CD14-positive monocyte (primary cell): Measurements from ENCODE around the gene SLC39A6. TPM values are rescaled to one million over a fixed set of nuclear protein-coding genes. Genes with fewer than 3 reads are reported as not detected.
"Not testable (repeated sequence)": the region's sequence is repeated elsewhere in the genome, so short reads cannot be mapped to it uniquely, and the experiment has no call there.

Experiments used
- DNase-seq, 3 donors: peaks; one replicate each; pipeline ENCODE4 v3.0.0-alpha.2; 2011 to 2022
- H2AFZ ChIP-seq: 2 replicates; pipeline ENCODE4 v1.6.0; 2012; ENCODE audit warnings: mild to moderate bottlenecking, low read depth, low read length, inconsistent platforms; ENCODE audit not compliant: insufficient read depth, poor library complexity, severe bottlenecking
- H3K27ac ChIP-seq, 2 donors: 1 replicate in 1 of 2; 2 replicates in 1 of 2; pipeline ENCODE4 v1.5.1; 2012 to 2013; ENCODE audit warnings: low read length in 2 of 2, control low read depth in 1 of 2, inconsistent platforms in 1 of 2, low read depth in 1 of 2, mild to moderate bottlenecking in 1 of 2
- H3K27me3 ChIP-seq, 2 donors: one replicate each; pipeline versions ENCODE4 v1.6.0 to v1.6.1; 2011 to 2013; ENCODE audit warnings: low read length in 2 of 2; ENCODE audit not compliant: control insufficient read depth in 2 of 2, insufficient read depth in 2 of 2
- H3K36me3 ChIP-seq, 2 donors: replicated peaks in 1 of 2; 1 replicate in 1 of 2; 2 replicates in 1 of 2; pipeline versions ENCODE4 v1.5.1 to v1.6.1; 2012 to 2013; ENCODE audit warnings: low read length in 2 of 2, control low read depth in 1 of 2, inconsistent platforms in 1 of 2, mild to moderate bottlenecking in 1 of 2; ENCODE audit not compliant: insufficient read depth in 2 of 2, control insufficient read depth in 1 of 2
- H3K4me1 ChIP-seq, 2 donors: 1 replicate in 1 of 2; 2 replicates in 1 of 2; pipeline versions ENCODE4 v1.5.1 to v1.6.1; 2012 to 2013; ENCODE audit warnings: low read length in 2 of 2, control low read depth in 1 of 2, inconsistent platforms in 1 of 2, mild to moderate bottlenecking in 1 of 2, moderate library complexity in 1 of 2; ENCODE audit not compliant: insufficient read depth in 2 of 2, control insufficient read depth in 1 of 2
- H3K4me2 ChIP-seq: replicated peaks from 2 replicates; pipeline ENCODE3; 2012; ENCODE audit warnings: low read length, moderate library complexity, mild to moderate bottlenecking; ENCODE audit not compliant: poor library complexity, severe bottlenecking; ENCODE audit errors: extremely low read depth
- H3K4me3 ChIP-seq, 3 experiments: fragments of 200-600 bp in 1 of 3; sonication (generic) in 1 of 3; replicated peaks in 1 of 3; 1 replicate in 2 of 3; 2 replicates in 1 of 3; pipeline ENCODE4 v1.5.1; 2011 to 2013; ENCODE audit warnings: low read length in 3 of 3, mild to moderate bottlenecking in 3 of 3, control low read depth in 2 of 3, low read depth in 2 of 3, inconsistent platforms in 1 of 3, moderate library complexity in 1 of 3
- H3K79me2 ChIP-seq: 2 replicates; pipeline ENCODE4 v1.6.0; 2012; ENCODE audit warnings: mild to moderate bottlenecking, control low read depth, inconsistent platforms, low read length, moderate library complexity; ENCODE audit not compliant: insufficient read depth
- H3K9ac ChIP-seq: 2 replicates; pipeline ENCODE4 v1.6.0; 2017; ENCODE audit warnings: low read length, mild to moderate bottlenecking; ENCODE audit not compliant: insufficient read depth, poor library complexity, severe bottlenecking
- H3K9me3 ChIP-seq, 2 donors: replicated peaks in 1 of 2; 1 replicate in 1 of 2; 2 replicates in 1 of 2; pipeline versions ENCODE4 v1.5.1 to v1.6.1; 2012 to 2013; ENCODE audit warnings: low read length in 2 of 2, control low read depth in 1 of 2; ENCODE audit not compliant: control insufficient read depth in 1 of 2, insufficient read depth in 1 of 2
- H4K20me1 ChIP-seq: 2 replicates; pipeline ENCODE4 v1.6.0; 2012; ENCODE audit warnings: mild to moderate bottlenecking, low read length, control low read depth, moderate library complexity; ENCODE audit not compliant: insufficient read depth
- H3K27ac Mint-ChIP-seq, 7 donors: one replicate each; pipeline ENCODE4 v1.8.0; 2020; ENCODE audit warnings: mild to moderate bottlenecking in 7 of 7, mixed read lengths in 7 of 7, moderate library complexity in 6 of 7, inconsistent platforms in 2 of 7
- H3K27me3 Mint-ChIP-seq, 3 donors: one replicate each; pipeline ENCODE4 v1.8.0; 2021 to 2022; ENCODE audit warnings: low read depth in 3 of 3, mild to moderate bottlenecking in 3 of 3, mixed read lengths in 3 of 3, moderate library complexity in 3 of 3, inconsistent platforms in 1 of 3
- H3K36me3 Mint-ChIP-seq, 2 donors: one replicate each; pipeline ENCODE4 v1.8.0; 2020; ENCODE audit warnings: mixed read lengths in 2 of 2, inconsistent platforms in 1 of 2, mild to moderate bottlenecking in 1 of 2
- H3K4me1 Mint-ChIP-seq: one replicate; pipeline ENCODE4 v1.8.0; 2020; ENCODE audit warnings: mild to moderate bottlenecking, mixed read lengths
- H3K4me3 Mint-ChIP-seq, 2 donors: one replicate each; pipeline ENCODE4 v1.8.0; 2020; ENCODE audit warnings: mild to moderate bottlenecking in 2 of 2, mixed read lengths in 2 of 2, moderate library complexity in 1 of 2
- H3K9me3 Mint-ChIP-seq, 7 donors: one replicate each; pipeline ENCODE4 v1.8.0; 2020 to 2022; ENCODE audit warnings: mixed read lengths in 7 of 7, mild to moderate bottlenecking in 6 of 7, moderate library complexity in 6 of 7, inconsistent platforms in 2 of 7
- WGBS: methylation state at CpG from one replicate; pipeline ENCODE4 v1.1.5; 2013; ENCODE audit warnings: missing lambda C conversion rate; ENCODE audit not compliant: insufficient coverage; 5-methylcytosine and 5-hydroxymethylcytosine counted together
- intact Hi-C, 2 donors: fragments of 100-400 bp; cut with micrococcal nuclease; formaldehyde crosslinking; loops; one replicate each; pipeline versions ENCODE4 v1.15.0 to v1.15.1; 2023
- polyA plus RNA-seq, 3 donors: library from polyadenylated mRNA; depleted of rRNA in 1 of 3; unstranded in 2 of 3; stranded (reverse) in 1 of 3; fragments of 300-500 nt in 2 of 3; fragments of >200 nt in 1 of 3; fragmentation: Illumina TruSeq in 2 of 3; gene quantifications; 1 replicate in 2 of 3; 2 replicates in 1 of 3; pipeline ENCODE4 v1.2.3, GENCODE V29; 2012 to 2021
- TF ChIP-seq, protein P1 (sequence below): fragments of 200-600 bp; IDR thresholded peaks from one replicate; pipeline ENCODE4 v1.8.0; 2022; ENCODE audit warnings: antibody characterized with exemption, mild to moderate bottlenecking

Gene SLC39A6
- polyA plus RNA-seq, 3 donors: 13.2 to 20.1 (median 16.8) TPM

GRCh38 chr18:36066001-36066400 lies 63.1 kb downstream of the SLC39A6 start:
- TF ChIP-seq, protein P1, sequence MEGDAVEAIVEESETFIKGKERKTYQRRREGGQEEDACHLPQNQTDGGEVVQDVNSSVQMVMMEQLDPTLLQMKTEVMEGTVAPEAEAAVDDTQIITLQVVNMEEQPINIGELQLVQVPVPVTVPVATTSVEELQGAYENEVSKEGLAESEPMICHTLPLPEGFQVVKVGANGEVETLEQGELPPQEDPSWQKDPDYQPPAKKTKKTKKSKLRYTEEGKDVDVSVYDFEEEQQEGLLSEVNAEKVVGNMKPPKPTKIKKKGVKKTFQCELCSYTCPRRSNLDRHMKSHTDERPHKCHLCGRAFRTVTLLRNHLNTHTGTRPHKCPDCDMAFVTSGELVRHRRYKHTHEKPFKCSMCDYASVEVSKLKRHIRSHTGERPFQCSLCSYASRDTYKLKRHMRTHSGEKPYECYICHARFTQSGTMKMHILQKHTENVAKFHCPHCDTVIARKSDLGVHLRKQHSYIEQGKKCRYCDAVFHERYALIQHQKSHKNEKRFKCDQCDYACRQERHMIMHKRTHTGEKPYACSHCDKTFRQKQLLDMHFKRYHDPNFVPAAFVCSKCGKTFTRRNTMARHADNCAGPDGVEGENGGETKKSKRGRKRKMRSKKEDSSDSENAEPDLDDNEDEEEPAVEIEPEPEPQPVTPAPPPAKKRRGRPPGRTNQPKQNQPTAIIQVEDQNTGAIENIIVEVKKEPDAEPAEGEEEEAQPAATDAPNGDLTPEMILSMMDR: no peak
- peak overlapping the region; percentile 88 to 95 for H3K4me3 Mint-ChIP-seq
- peak overlapping the region; percentile 84 to 86 (median 86) for H3K4me3 ChIP-seq
- peaks cover 9 to 21% of the 10 kb centered on the region in 2 donors for H3K4me1 ChIP-seq
- no peaks in the 10 kb centered on the region for H3K27me3 ChIP-seq
- no peak overlapping the region for H2AFZ ChIP-seq
- peak overlapping the region in 1 of 2 donors; percentile 98 for H3K27ac ChIP-seq
- H3K4me1 Mint-ChIP-seq: peaks cover 27% of the 10 kb centered on the region
- peaks cover 63% of the 10 kb centered on the region for H3K79me2 ChIP-seq
- H3K36me3 Mint-ChIP-seq: peaks cover 7 to 15% of the 10 kb centered on the region in 2 donors
- peak overlapping the region; percentile 96 for H3K9ac ChIP-seq
- H3K9me3 ChIP-seq: no peaks in the 10 kb centered on the region
- WGBS: 67% methylated on average over 3 of the region's 5 CpGs
- H3K27ac Mint-ChIP-seq: peak overlapping the region in 6 of 7 donors; percentile 6 to 98 (median 46)
- intact Hi-C loops: loop anchor here (5.0 to 10.0 kb wide), 5 partner anchors 59 to 721 kb away; partner anchors contain the start of genes RMP24 (in 2 of the 2), ELP2 (in 1 of the 2), SLC39A6 (in 1 of the 2) and ZNF24 (in 1 of the 2)
- peaks cover 9% of the 10 kb centered on the region for H4K20me1 ChIP-seq
- H3K36me3 ChIP-seq: peaks cover 0 to 8% of the 10 kb centered on the region in 2 donors
- peaks cover 4 to 5% (median 5%) of the 10 kb centered on the region in 3 donors for H3K27me3 Mint-ChIP-seq
- H3K9me3 Mint-ChIP-seq: peaks cover 0 to 5% (median 0%) of the 10 kb centered on the region in 7 donors
- no peak for DNase-seq
- H3K4me2 ChIP-seq: peak overlapping the region; percentile 79

DNA sequence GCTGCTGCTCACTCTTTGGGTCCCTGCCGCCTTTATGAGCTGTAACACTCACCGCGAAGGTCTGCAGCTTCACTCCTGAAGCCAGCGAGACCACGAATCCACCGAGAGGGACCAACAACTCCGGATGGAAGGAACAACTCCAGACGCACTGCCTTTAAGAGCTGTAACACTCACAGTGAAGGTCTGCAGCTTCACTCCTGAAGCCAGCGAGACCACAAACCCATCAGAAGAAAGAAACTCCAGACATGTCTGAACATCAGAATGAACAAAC lies 64.4 kb downstream of the SLC39A6 start:
- WGBS: 97% methylated on average over 9 of the region's 9 CpGs
- peaks cover 35% of the 10 kb centered on the region for H3K4me1 Mint-ChIP-seq
- H3K36me3 ChIP-seq, DNase-seq, H3K4me2 ChIP-seq, H3K9ac ChIP-seq, H3K9me3 Mint-ChIP-seq, H3K27me3 Mint-ChIP-seq, H3K9me3 ChIP-seq, H3K27me3 ChIP-seq, H2AFZ ChIP-seq, H3K4me3 ChIP-seq, H3K4me3 Mint-ChIP-seq: not testable (repeated sequence)
- Histone ChIP-seq H3K79me2 (peaks cover 75% of the 10 kb centered on the region), H3K27ac (peak overlapping the region in 1 of 2 donors; percentile 34), H3K4me1 (peaks cover 9 to 21% of the 10 kb centered on the region in 2 donors), H4K20me1 (peaks cover 16% of the 10 kb centered on the region)
- intact Hi-C loops: loop anchor here (5.0 to 10.0 kb wide), 5 partner anchors 60 to 720 kb away; partner anchors contain the start of genes RMP24 (in 2 of the 2), ELP2 (in 1 of the 2), SLC39A6 (in 1 of the 2) and ZNF24 (in 1 of the 2)
- peaks cover 7 to 15% of the 10 kb centered on the region in 2 donors for H3K36me3 Mint-ChIP-seq
- H3K27ac Mint-ChIP-seq: peak overlapping the region in 5 of 7 donors; percentile 3 to 54 (median 18)
